T1000 (cell line): Measurements from ENCODE around the gene CRIP2.

Experiments used
- DNase-seq: peaks from one replicate; lab custom pipeline; 2025; ENCODE audit warnings: mixed read lengths; lab: John Stamatoyannopoulos, UW

CRIP2 gene

DNA sequence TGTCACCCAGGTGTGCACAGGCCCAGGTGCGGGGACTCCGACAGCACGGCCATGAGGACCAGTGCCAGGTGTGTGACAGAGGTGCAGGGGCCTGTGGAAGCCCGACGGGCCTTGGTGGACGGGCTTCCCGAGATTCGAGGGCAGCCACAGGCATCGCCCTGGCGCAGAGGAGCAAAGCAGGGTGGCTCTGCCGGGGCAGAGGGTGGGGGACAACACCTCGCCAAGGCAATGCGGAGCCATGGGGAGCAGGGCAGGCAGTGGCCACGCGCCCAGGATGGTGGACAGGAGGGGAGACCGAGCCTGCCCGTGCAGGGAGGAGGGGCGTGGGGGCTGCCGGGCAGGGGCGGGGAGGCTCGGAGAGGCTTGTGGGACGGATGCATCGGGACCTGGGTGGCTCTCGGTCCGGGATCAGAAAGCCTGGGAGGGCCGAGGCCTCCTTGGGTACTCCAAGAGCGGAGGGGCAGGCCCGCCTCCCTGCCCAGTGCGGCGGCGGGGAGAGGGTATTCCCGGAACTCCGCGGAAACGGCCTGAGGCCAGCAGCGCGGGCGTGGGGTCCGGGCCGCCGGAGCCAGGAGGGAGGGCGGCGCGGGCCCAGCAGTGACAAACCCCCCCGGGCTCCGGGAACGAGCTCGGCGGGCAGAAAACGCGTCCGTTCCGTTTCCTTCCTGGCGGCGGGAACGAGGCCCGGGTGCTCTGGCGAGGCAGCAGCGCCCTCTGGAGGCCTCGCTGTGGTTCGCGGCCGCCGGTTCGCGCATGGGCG is 53.4 kb downstream of the CRIP2 start:
- peak; percentile 49 for DNase-seq

- DNase-seq: no peak
These were observed 54.1 kb downstream of the CRIP2 start for GRCh38 chr14:105528586-105529318.

DNA sequence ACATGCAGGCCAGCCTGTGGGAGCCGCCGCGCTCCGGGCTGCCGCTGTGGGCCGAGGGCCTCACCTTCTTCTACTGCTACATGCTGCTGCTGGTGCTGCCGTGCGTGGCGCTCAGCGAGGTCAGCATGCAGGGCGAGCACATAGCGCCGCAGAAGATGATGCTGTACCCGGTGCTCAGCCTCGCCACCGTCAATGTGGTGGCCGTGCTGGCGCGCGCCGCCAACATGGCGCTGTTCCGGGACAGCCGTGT is 54.6 kb downstream of the CRIP2 start:
- no peak for DNase-seq
